HG03103 (cell line): ENCODE data around the gene DUS2.
"Not testable (repeated sequence)": the region's sequence is repeated elsewhere in the genome, so short reads cannot be mapped to it uniquely, and the experiment has no call there.

Experiments
- ATAC-seq: cut with Tn5 transposase; IDR thresholded peaks from one replicate; pipeline ENCODE4 v1.9.1; 2021; ENCODE audit warnings: low read depth; ENCODE audit not compliant: unreplicated experiment

Gene DUS2

DNA sequence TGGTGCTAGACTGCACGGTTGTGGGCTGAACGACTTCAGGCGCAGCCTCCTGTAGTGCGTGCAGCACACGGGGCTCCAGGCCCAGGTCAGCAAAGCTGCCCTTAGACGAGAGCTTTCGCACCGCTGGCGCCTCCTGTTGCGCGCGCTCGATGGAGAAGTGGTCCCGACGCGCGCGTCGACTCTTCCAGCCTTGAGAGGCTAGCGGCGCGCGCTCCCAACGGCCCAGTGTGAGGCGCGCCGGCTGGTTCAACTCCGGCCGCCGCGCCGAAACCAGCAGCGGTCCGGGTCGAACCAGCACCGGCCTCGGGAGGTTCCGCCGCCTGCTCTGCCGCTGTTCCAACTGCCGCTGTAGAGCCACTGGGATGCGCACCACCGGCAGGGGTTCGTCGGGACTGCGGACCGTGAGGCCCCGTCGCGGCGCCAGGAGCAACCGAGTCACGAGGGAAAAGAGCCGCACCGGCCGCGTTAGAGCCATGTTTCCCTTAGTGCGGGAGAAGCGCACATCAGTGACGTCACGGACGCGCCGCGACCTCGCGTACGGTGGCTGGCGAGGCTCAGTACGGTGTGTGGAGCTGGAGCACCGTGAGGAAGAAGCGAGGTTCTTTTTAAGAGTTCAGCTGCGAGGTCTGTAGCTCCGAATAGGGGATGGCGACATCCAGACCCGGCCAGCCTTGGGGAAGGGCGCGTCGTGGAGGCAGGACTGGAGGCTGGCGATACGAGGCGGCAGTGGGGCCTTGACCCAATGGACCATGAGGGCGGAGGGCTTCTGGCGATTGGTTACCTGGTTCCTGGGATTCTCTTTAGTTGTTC is at the start of gene DUS2, which contains the start of gene DDX28:
DUS2 (plus strand) TSS at position 557 of the 810 bp plus-strand sequence. CDS start 14,740 bp downstream, outside the sequence.
DDX28 (minus strand) TSS at position 505 of the 810 bp plus-strand sequence; CDS start at position 475, 30 bp downstream.
- peak; percentile 67 for ATAC-seq

- no peak for ATAC-seq
Observed at GRCh38 chr16:67975321-67976105, 47.6 kb upstream of the DUS2 start.

DNA sequence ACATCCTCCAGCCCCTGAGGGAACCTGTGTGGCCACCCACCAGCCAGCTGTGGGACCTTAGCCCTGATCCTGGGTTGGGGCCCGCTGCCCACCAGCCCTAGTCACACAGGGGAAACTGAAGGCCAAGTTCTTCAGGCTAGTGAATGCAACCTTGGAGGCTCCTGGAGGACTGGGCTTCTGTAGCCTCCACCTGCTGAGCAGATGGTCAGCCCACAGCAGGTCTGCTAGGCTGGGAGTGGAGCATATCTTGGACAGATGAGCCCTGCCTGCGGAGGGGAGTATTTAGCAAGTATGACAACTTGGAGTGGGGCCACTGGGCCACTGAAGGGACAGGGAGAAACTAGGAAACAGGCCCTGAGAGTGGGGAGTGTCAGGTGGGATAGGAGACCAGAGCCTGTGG is 46.9 kb upstream of the DUS2 start:
- ATAC-seq = no peak

- no peak for ATAC-seq
Observed at GRCh38 chr16:67977005-67977404, 46.1 kb upstream of the DUS2 start.

- ATAC-seq = no peak
Observed at GRCh38 chr16:67977469-67978227, 45.4 kb upstream of the DUS2 start.

- no peak for ATAC-seq
Observed at GRCh38 chr16:67979955-67980678, 43.0 kb upstream of the DUS2 start, which contains the start of gene DPEP3. Gene DPEP3 (minus strand): TSS chr16:67980499. CDS start chr16:67980380, 119 bp downstream.

- ATAC-seq = no peak
Observed at GRCh38 chr16:67982011-67982696, 40.9 kb upstream of the DUS2 start.

GRCh38 chr16:67986949-67987348 is 36.1 kb upstream of the DUS2 start:
- no peak for ATAC-seq

DNA sequence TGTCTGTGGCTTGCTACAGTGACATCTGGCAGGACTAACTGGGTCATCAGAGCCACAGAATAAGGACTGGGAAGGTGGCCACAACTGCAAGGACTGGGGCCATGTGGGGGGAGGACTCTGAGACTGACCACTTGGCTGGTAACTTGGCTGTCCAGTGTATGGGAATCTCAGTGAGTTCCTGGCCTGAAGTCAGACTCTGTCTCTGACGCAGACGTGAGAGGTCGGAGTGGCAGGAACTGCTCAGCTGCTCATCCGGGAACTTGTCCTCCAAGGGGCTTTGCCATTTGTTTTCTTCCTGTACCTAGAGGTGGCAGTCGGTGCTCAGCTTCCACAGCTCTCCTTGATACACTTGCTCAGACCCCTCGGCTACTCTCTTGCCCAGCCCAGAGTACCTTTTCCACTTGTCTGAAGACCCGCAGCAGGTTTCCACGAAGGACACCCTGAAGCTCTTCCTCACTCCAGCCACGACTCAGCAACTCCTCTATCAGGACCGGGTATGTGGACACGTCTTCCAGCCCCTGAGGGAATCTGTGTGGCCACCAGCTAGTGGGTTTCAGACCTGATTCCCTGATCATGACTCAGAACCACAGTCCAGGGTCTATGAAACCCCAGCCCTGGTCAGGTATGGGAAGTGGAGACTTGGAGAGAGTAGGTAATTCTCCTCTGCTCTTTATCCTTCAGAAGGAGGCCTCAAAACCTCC is 35.5 kb upstream of the DUS2 start:
- no peak for ATAC-seq

- no peak for ATAC-seq
Observed at GRCh38 chr16:67988675-67989074, 34.4 kb upstream of the DUS2 start.

DNA sequence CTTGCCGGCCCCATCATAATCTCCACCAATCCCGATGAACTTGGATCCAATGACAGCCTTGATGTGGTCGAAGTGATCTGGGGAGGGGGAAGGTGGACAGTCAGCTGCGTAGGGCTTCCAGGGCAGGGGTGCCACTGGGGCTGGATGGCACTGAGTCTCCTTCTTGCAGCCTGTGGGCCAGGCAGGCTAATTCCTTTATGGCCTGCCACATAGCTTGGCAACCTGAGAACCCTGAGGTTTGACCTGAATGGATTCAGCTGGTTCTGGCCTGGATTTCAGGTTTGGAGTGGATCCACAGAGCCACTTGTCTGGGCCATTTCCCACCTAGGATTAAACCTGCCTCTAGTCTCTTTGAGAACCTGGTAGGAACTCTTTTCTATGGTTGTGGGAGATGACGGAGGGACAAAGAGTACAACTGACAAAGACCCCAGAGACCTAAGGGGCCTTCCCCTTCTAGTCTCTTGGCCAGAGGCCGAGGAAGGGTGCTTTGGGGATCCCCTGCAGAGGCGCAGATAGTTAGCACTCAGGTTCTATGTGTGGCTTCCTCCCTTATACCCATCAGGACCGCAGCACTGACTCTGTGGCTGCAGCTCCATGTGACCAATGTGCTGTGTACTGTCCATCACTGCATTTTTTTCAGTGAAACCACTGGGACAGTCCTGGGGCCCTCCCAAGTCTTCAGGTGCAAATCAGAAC is 33.6 kb upstream of the DUS2 start:
- no peak for ATAC-seq

DNA sequence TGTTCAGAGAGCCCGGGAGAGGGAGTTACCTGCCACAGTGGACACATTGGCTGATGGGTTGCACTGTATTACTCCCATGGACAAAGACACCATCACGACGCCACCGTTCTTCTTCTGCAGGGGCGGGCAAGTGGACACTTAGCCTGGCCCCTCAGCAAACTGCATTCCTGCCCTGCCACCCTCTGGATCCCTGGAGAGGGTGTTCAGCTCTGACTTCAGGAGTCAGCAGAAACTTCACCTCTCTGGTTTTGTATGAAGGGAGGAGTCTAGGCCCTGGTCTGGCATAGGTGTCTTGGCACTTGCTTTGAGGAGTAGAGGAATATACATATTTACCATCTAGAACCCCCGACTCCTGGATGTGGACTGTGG is 33.1 kb upstream of the DUS2 start:
- ATAC-seq = no peak

- ATAC-seq = peak; percentile 11
Observed at GRCh38 chr16:67992661-67993206, 30.4 kb upstream of the DUS2 start.

DNA sequence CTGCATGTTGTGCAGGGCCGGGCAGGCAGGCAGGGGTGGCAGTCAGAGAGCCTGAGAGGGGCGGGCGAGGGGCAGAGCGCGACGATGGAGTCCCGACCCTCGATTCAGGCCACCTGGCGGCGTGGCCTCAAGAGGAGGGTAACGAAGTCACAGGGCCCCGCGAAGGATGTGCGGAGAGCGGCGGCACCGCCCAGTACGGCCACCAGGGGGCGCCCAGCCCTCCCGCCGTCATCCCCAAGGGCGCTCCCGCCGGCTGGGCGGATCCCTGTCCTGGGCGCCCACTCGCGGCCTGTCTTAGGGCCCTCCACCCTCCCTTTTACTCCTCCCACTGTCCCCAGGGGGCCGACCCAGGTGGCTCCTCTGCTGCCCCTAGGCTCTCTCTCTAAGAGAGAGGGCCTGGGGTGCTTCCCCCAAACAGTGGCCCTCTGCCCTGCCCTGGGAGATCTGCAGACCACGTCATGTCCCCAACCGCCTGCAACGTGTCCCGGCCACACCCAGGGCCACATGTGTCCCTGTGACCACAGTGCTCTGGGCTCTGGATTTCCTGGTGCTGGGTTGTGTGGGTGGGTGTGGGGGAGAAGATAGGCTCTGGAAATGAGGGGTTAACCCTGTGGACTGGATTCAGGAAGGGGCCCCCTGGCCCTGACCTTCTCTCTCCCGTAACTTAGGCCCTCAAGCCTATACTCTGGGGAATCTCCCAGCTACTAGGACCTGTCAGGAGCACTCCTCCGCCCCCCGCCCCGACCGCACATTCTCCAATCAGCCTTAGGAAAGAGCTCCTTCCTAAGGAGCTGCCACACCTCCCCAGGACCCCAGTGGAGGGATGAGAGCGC is 29.7 kb upstream of the DUS2 start:
- ATAC-seq = peak; percentile 62

GRCh38 chr16:67994040-67994408 is 29.1 kb upstream of the DUS2 start:
- ATAC-seq = not testable (repeated sequence)

DNA sequence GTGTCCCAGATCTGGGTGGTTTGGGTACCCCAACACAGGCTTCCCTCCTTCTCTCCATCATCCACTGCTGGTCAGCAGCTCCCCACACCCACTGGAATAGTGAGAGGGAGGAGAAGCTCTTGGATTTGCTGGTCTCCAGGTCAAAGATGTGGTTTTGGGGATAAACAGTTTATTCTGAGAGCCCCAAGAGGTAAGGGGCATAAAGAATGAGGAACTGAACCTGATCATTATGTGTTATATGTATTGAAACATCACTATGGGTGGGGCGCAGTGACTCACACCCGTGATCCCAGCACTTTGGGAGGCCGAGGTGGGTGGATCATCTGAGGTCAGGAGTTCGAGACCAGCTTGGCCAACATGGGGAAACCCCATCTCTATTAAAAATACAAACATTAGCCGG is 27.7 kb upstream of the DUS2 start:
- no peak for ATAC-seq

GRCh38 chr16:67996666-67997065 is 26.4 kb upstream of the DUS2 start:
- no peak for ATAC-seq
